Suprapubic skin (tissue), 3 donors: ENCODE data around the gene FRMD4B.

Experiments used
- EP300 ChIP-seq: sonication (generic); formaldehyde crosslinking; IDR thresholded peaks from one replicate; pipeline ENCODE4 v1.6.1; 2017; ENCODE audit warnings: antibody characterized with exemption
- POLR2A ChIP-seq, 2 donors: fragments of 450-650 bp; IDR thresholded peaks; one replicate each; pipeline ENCODE4 v1.6.1; 2017; ENCODE audit warnings: antibody characterized with exemption in 2 of 2, mild to moderate bottlenecking in 2 of 2, moderate library complexity in 2 of 2
- TF ChIP-seq, protein P1 (sequence below), 2 donors: fragments of 200-600 bp in 1 of 2; fragments of 450-650 bp in 1 of 2; sonication (generic) in 1 of 2; IDR thresholded peaks; one replicate each; pipeline ENCODE4 v1.5.1; 2016 to 2019; ENCODE audit warnings: antibody characterized with exemption in 2 of 2, mild to moderate bottlenecking in 1 of 2, moderate library complexity in 1 of 2

DNA sequence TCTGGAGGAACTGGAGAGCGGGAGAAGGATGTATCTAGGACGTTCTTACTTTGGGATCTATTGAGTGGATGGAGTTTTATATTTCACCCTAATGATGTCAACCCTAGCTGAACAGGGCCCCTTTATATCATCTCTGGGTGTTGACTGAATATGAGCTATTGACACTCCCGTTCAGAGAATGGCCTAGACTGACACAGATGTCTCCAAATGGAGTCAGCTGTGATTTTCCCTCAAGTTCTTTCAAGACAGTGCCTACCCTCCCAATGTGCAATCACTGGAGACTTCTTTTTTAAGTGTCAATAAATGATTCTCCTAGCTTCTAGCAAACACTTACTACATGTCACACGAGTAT is 63.8 kb downstream of the FRMD4B start:
- TF ChIP-seq EP300, result no peak
- TF ChIP-seq, protein P1, sequence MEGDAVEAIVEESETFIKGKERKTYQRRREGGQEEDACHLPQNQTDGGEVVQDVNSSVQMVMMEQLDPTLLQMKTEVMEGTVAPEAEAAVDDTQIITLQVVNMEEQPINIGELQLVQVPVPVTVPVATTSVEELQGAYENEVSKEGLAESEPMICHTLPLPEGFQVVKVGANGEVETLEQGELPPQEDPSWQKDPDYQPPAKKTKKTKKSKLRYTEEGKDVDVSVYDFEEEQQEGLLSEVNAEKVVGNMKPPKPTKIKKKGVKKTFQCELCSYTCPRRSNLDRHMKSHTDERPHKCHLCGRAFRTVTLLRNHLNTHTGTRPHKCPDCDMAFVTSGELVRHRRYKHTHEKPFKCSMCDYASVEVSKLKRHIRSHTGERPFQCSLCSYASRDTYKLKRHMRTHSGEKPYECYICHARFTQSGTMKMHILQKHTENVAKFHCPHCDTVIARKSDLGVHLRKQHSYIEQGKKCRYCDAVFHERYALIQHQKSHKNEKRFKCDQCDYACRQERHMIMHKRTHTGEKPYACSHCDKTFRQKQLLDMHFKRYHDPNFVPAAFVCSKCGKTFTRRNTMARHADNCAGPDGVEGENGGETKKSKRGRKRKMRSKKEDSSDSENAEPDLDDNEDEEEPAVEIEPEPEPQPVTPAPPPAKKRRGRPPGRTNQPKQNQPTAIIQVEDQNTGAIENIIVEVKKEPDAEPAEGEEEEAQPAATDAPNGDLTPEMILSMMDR (IDR thresholded peaks at IDR 0.05), result no peak
- no peak for TF ChIP-seq POLR2A (IDR thresholded peaks at IDR 0.05)
